Measurements from ENCODE around the gene MUC20.
A peak's percentile ranks its signal among the peaks of the same experiment; 100 is the strongest.
"Not testable (repeated sequence)": the region's sequence is repeated elsewhere in the genome, so short reads cannot be mapped to it uniquely, and the experiment has no call there.

MUC20 gene

GRCh38 chr3:195773956-195774537 lies 53.3 kb downstream of the MUC20 start:
- no peak for DNase-seq

GRCh38 chr3:195774917-195775316 lies 54.1 kb downstream of the MUC20 start:
- DNase-seq, result peak in 1 of 2 donors; percentile 38

- DNase-seq, result no peak
Observed at GRCh38 chr3:195777975-195778374, 57.2 kb downstream of the MUC20 start.

GRCh38 chr3:195781236-195781635 lies 60.5 kb downstream of the MUC20 start:
- DNase-seq, result not testable (repeated sequence)
